H9 (cell line): ENCODE measurements around the gene HP1BP3. TPM values are rescaled to one million over a fixed set of nuclear protein-coding genes. Genes with fewer than 3 reads are reported as not detected.

ENCODE experiments used
- DNase-seq: peaks from one replicate; pipeline ENCODE4 v3.0.0-alpha.2; 2017
- H2AFZ ChIP-seq: one replicate; pipeline ENCODE4 v1.6.1; 2013; ENCODE audit warnings: mild to moderate bottlenecking, low read length, control low read depth, moderate library complexity
- H2AK5ac ChIP-seq: 2 replicates; pipeline ENCODE4 v1.6.1; 2013; ENCODE audit warnings: low read length, control low read depth, mixed read lengths; ENCODE audit not compliant: insufficient read length
- H2BK120ac ChIP-seq: one replicate; pipeline ENCODE4 v1.6.1; 2013; ENCODE audit warnings: low read depth, mild to moderate bottlenecking, low read length, control low read depth, inconsistent platforms; ENCODE audit not compliant: poor library complexity, severe bottlenecking
- H2BK12ac ChIP-seq: 2 replicates; pipeline ENCODE4 v1.6.1; 2013; ENCODE audit warnings: low read length, control low read depth, mixed read lengths, low read depth; ENCODE audit not compliant: insufficient read length
- H2BK15ac ChIP-seq: 2 replicates; pipeline ENCODE4 v1.6.1; 2013; ENCODE audit warnings: low read depth, low read length, control low read depth
- H2BK20ac ChIP-seq: one replicate; pipeline ENCODE4 v1.6.1; 2013; ENCODE audit warnings: low read depth, mild to moderate bottlenecking, low read length, control low read depth, inconsistent platforms; ENCODE audit not compliant: poor library complexity, severe bottlenecking
- H2BK5ac ChIP-seq: 2 replicates; pipeline ENCODE4 v1.6.1; 2013; ENCODE audit warnings: low read length, control low read depth, mixed read lengths; ENCODE audit not compliant: insufficient read length
- H3K14ac ChIP-seq: 2 replicates; pipeline ENCODE4 v1.6.1; 2013; ENCODE audit warnings: low read length, control low read depth; ENCODE audit not compliant: insufficient read depth
- H3K18ac ChIP-seq: 2 replicates; pipeline ENCODE4 v1.6.1; 2013; ENCODE audit warnings: low read depth, mild to moderate bottlenecking, mixed read lengths, low read length, control low read depth; ENCODE audit not compliant: insufficient read length
- H3K23ac ChIP-seq: 2 replicates; pipeline ENCODE4 v1.6.1; 2013; ENCODE audit warnings: low read length, control low read depth, mixed read lengths, low read depth; ENCODE audit not compliant: insufficient read length
- H3K23me2 ChIP-seq: 2 replicates; pipeline ENCODE4 v1.6.1; 2013; ENCODE audit warnings: low read depth, mild to moderate bottlenecking, mixed read lengths, low read length, control low read depth; ENCODE audit not compliant: insufficient read length, poor library complexity, severe bottlenecking
- H3K27ac ChIP-seq: 2 replicates; pipeline ENCODE4 v1.5.1; 2013; ENCODE audit warnings: low read length, control low read depth, mixed read lengths, low read depth; ENCODE audit not compliant: insufficient read length
- H3K27me3 ChIP-seq: 2 replicates; pipeline ENCODE4 v1.6.1; 2013; ENCODE audit warnings: low read length, control low read depth, inconsistent platforms; ENCODE audit not compliant: insufficient read depth
- H3K4ac ChIP-seq: 2 replicates; pipeline ENCODE4 v1.6.1; 2013; ENCODE audit warnings: low read depth, mild to moderate bottlenecking, control low read depth, inconsistent platforms, low read length, moderate library complexity
- H3K4me1 ChIP-seq: 2 replicates; pipeline ENCODE4 v1.6.1; 2013; ENCODE audit warnings: low read length, control low read depth, inconsistent platforms; ENCODE audit not compliant: insufficient read depth
- H3K4me2 ChIP-seq: 2 replicates; pipeline ENCODE4 v1.6.1; 2013; ENCODE audit warnings: low read length, control low read depth, mixed read lengths; ENCODE audit not compliant: insufficient read length, insufficient read depth
- H3K56ac ChIP-seq: 2 replicates; pipeline ENCODE4 v1.6.1; 2013; ENCODE audit warnings: low read depth, mild to moderate bottlenecking, mixed read lengths, low read length, control low read depth; ENCODE audit not compliant: insufficient read length
- H3K79me1 ChIP-seq: 2 replicates; pipeline ENCODE4 v1.6.1; 2013; ENCODE audit warnings: low read depth, mild to moderate bottlenecking, moderate library complexity, low read length, control low read depth, inconsistent platforms; ENCODE audit not compliant: insufficient read depth, poor library complexity, severe bottlenecking
- H3K79me2 ChIP-seq: 2 replicates; pipeline ENCODE4 v1.6.1; 2013; ENCODE audit warnings: low read length, control low read depth, inconsistent platforms; ENCODE audit not compliant: insufficient read depth
- H3K9ac ChIP-seq: 2 replicates; pipeline ENCODE4 v1.6.1; 2013; ENCODE audit warnings: low read length, control low read depth, mixed read lengths; ENCODE audit not compliant: insufficient read length; ENCODE audit errors: extremely low read depth
- H3K9me3 ChIP-seq: one replicate; pipeline ENCODE4 v1.6.1; 2013; ENCODE audit warnings: low read depth, low read length, inconsistent platforms; ENCODE audit not compliant: control insufficient read depth
- H3T11ph ChIP-seq: one replicate; pipeline ENCODE4 v1.6.1; 2013; ENCODE audit warnings: mild to moderate bottlenecking, low read length, control low read depth, inconsistent platforms
- H4K20me1 ChIP-seq: one replicate; pipeline ENCODE4 v1.6.1; 2013; ENCODE audit not compliant: control insufficient read depth, insufficient read length, insufficient read depth
- H4K5ac ChIP-seq: 2 replicates; pipeline ENCODE4 v1.6.1; 2013; ENCODE audit warnings: low read depth, mild to moderate bottlenecking, mixed read lengths, low read length, control low read depth; ENCODE audit not compliant: insufficient read length
- H4K8ac ChIP-seq: replicated peaks from 2 replicates; pipeline ENCODE4 v1.6.1; 2013; ENCODE audit warnings: low read length, control low read depth, mixed read lengths, low read depth; ENCODE audit not compliant: insufficient read length
- H4K91ac ChIP-seq: 2 replicates; pipeline ENCODE4 v1.6.1; 2013; ENCODE audit warnings: low read depth, mild to moderate bottlenecking, moderate library complexity, mixed read lengths, low read length, control low read depth; ENCODE audit not compliant: insufficient read length
- H3K27ac Mint-ChIP-seq, 3 experiments: 2 replicates in 2 of 3; 3 replicates in 1 of 3; pipeline ENCODE4 v1.8.0; 2020 to 2021; ENCODE audit warnings: mixed read lengths in 3 of 3, mild to moderate bottlenecking in 1 of 3, moderate library complexity in 1 of 3
- H3K27me3 Mint-ChIP-seq: 2 replicates; pipeline ENCODE4 v1.8.0; 2021; ENCODE audit warnings: low read depth, mild to moderate bottlenecking, moderate library complexity, mixed read lengths
- H3K36me3 Mint-ChIP-seq, 3 experiments: 2 replicates in 2 of 3; 3 replicates in 1 of 3; pipeline ENCODE4 v1.8.0; 2020 to 2021; ENCODE audit warnings: low read depth in 3 of 3, mixed read lengths in 3 of 3; ENCODE audit not compliant: insufficient read depth in 1 of 3
- H3K4me1 Mint-ChIP-seq, 2 experiments: 2 replicates each; pipeline ENCODE4 v1.8.0; 2020; ENCODE audit warnings: mixed read lengths in 2 of 2
- H3K4me3 Mint-ChIP-seq, 2 experiments: 2 replicates in 1 of 2; 3 replicates in 1 of 2; pipeline ENCODE4 v1.8.0; 2020 to 2021; ENCODE audit warnings: mild to moderate bottlenecking in 2 of 2, mixed read lengths in 2 of 2, moderate library complexity in 1 of 2
- H3K9me3 Mint-ChIP-seq, 2 experiments: 2 replicates in 1 of 2; 3 replicates in 1 of 2; pipeline ENCODE4 v1.8.0; 2020; ENCODE audit warnings: mild to moderate bottlenecking in 2 of 2, mixed read lengths in 2 of 2, moderate library complexity in 1 of 2
- CTCF ChIP-seq: fragments of 200-600 bp; sonication (generic); conservative IDR thresholded peaks from 3 replicates; pipeline ENCODE4 v1.8.0; 2021; ENCODE audit warnings: antibody characterized with exemption, mild to moderate bottlenecking
- WGBS: extraction: QIAGEN DNeasy Blood & Tissue Kit; methylation state at CpG from one replicate; pipeline ENCODE4 v1.1.7; 2013; ENCODE audit warnings: missing lambda C conversion rate, low lambda C conversion rate, mixed read lengths; ENCODE audit not compliant: insufficient read length; ENCODE audit errors: extremely low coverage; 5-methylcytosine and 5-hydroxymethylcytosine counted together
- total RNA-seq: library from RNA; stranded (reverse); gene quantifications from 2 replicates; pipeline ENCODE4 v1.2.1, GENCODE V29; 2021

The HP1BP3 gene
- total RNA-seq, 1 experiment from 2014 or later, result 127 TPM

GRCh38 chr1:20740781-20741180 is 46.3 kb downstream of the HP1BP3 start:
- no peak overlapping the region for H3K23ac ChIP-seq
- H3K79me1 ChIP-seq, result no peaks in the 10 kb centered on the region
- no peak overlapping the region for H3K4me2 ChIP-seq
- H4K91ac ChIP-seq, result no peak overlapping the region
- no peak overlapping the region for H3K14ac ChIP-seq
- H2BK15ac ChIP-seq, result no peak overlapping the region
- DNase-seq, result no peak
- no peak overlapping the region for H3K18ac ChIP-seq
- H3K9ac ChIP-seq, result no peak overlapping the region
- TF ChIP-seq CTCF, result no peak
- H3K27ac Mint-ChIP-seq, result no peak overlapping the region
- no peak overlapping the region for H3T11ph ChIP-seq
- H3K36me3 Mint-ChIP-seq, result peaks cover 21 to 55% (median 37%) of the 10 kb centered on the region in 3 experiments; a peak in 6 of 7 replicates
- no CpG with 5 or more reads among the region's 2 CpGs for WGBS
- H4K5ac ChIP-seq, result no peak overlapping the region
- no peak overlapping the region for H3K56ac ChIP-seq
- no peaks in the 10 kb centered on the region; the same call in 1 of the 2 replicates for H3K27me3 ChIP-seq
- no peak overlapping the region for H2AFZ ChIP-seq
- H3K9me3 ChIP-seq, result no peaks in the 10 kb centered on the region
- H2BK12ac ChIP-seq, result no peak overlapping the region
- H3K4me1 ChIP-seq, result no peaks in the 10 kb centered on the region
- no peaks in the 10 kb centered on the region for H3K9me3 Mint-ChIP-seq
- no peaks in the 10 kb centered on the region for H3K79me2 ChIP-seq
- 0 out of 2 replicates have a peak, but pooled peaks cover 2% of the 10 kb centered on the region for H3K27me3 Mint-ChIP-seq
- no peak overlapping the region for H2BK5ac ChIP-seq
- no peak overlapping the region for H2BK120ac ChIP-seq
- H3K23me2 ChIP-seq, result no peaks in the 10 kb centered on the region
- no peaks in the 10 kb centered on the region for H3K4me1 Mint-ChIP-seq
- no peak overlapping the region for H2BK20ac ChIP-seq
- H3K4me3 Mint-ChIP-seq, result no peak overlapping the region
- H4K20me1 ChIP-seq, result no peaks in the 10 kb centered on the region
- no peak overlapping the region for H3K27ac ChIP-seq
- no peak overlapping the region for H3K4ac ChIP-seq
- no peak overlapping the region for H4K8ac ChIP-seq
- H2AK5ac ChIP-seq, result no peak overlapping the region
